ENCODE data around the gene RHPN2. TPM values are rescaled to one million over a fixed set of nuclear protein-coding genes. Genes with fewer than 3 reads are reported as not detected.

RHPN2 gene
- total RNA-seq, 4 donors from 2014 or later, result 0.66 to 2.7 (median 0.78) TPM

DNA sequence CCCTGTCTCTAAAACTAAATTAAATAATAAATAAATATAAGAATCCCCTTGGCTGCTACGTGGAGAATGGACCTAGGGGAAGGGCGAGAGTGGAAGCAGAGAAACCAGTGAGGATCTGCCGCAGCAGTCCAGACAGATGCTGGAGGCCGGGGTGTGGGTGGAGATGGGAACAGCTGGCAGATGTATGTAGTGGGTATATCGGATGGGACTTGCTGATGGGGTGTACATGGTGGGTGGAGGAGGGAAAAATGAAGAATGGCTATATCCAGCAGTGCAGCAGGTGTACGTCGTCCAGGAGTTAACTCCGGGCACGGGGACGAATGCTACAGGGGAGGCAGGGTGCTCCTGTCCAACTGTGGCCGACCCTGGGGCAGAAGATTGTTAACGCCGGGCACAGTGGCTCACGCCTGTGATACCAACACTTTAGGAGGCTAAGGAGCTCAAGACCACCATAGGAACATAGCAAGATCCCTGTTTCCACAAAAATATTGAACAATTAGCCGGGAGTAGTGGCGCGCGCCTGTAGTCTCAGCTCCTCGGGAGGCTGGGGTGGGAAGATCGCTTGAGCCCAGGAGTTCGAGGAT lies 93.6 kb downstream of the RHPN2 start:
- TF ChIP-seq, protein P1, sequence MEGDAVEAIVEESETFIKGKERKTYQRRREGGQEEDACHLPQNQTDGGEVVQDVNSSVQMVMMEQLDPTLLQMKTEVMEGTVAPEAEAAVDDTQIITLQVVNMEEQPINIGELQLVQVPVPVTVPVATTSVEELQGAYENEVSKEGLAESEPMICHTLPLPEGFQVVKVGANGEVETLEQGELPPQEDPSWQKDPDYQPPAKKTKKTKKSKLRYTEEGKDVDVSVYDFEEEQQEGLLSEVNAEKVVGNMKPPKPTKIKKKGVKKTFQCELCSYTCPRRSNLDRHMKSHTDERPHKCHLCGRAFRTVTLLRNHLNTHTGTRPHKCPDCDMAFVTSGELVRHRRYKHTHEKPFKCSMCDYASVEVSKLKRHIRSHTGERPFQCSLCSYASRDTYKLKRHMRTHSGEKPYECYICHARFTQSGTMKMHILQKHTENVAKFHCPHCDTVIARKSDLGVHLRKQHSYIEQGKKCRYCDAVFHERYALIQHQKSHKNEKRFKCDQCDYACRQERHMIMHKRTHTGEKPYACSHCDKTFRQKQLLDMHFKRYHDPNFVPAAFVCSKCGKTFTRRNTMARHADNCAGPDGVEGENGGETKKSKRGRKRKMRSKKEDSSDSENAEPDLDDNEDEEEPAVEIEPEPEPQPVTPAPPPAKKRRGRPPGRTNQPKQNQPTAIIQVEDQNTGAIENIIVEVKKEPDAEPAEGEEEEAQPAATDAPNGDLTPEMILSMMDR (IDR thresholded peaks at IDR 0.05; ENCODE audit: low read depth), result no peak

DNA sequence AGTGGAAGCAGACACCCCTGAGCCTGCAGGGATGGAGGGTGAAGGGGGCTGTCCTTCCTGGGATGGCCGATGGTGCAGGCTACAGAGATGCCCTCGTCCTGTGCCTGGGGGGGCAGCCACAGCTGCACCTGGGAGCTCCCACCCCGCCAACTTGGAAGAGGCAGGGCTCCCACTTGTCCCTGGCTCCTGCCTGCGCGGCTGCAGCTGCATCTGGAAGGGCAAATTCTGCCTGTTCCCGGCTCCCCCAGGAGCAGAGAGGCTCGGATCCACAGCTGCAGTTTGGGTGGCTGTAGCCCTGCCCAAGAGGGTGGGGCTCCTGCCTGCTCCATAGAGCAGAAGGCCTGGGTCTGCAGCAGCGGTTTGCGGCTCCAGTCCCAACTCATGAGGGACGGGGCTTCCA lies 95.1 kb downstream of the RHPN2 start:
- TF ChIP-seq, protein P1 (IDR thresholded peaks at IDR 0.05; ENCODE audit: low read depth), result no peak

DNA sequence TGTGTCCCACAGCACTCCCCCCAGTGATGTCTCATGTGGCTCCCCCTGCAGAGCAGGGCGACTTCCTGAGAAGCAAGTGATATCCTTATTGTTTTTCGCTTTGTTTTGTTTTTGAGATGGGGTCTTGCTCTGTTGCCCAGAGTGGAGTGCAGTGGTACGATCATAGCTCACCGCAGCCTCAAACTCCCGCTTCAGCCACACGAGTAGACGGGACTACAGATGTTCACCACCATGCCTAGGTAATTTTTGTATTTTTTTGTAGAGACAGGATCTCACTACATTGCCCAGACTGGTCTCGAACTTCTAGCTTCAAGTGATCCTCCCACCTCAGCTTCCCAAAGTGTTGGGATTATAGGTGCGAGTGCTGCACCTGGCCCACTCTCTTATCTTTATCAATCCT lies 97.9 kb downstream of the RHPN2 start:
- TF ChIP-seq, protein P1 (IDR thresholded peaks at IDR 0.05; ENCODE audit: low read depth), result no peak

DNA sequence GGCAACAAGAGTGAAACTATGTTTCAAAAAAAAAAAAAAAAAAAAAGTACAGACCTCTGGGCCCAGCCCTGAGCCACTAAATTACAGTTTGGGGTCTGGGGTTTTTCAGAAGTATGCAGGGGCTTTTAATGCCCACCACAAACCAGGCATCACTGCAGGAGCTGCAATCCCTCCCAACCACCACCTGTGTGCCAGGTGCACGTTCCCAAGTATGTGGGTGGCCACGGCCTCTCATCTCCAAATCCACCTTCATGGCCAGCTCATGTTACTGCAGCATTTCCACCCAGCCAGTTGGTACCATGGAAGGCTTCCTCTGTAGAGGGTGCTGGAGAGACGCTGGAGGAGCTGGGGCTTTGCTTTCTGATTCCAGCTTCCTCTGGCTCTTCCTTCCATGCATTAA lies 119.4 kb downstream of the RHPN2 start:
- TF ChIP-seq, protein P1 (IDR thresholded peaks at IDR 0.05; ENCODE audit: low read depth), result no peak

DNA sequence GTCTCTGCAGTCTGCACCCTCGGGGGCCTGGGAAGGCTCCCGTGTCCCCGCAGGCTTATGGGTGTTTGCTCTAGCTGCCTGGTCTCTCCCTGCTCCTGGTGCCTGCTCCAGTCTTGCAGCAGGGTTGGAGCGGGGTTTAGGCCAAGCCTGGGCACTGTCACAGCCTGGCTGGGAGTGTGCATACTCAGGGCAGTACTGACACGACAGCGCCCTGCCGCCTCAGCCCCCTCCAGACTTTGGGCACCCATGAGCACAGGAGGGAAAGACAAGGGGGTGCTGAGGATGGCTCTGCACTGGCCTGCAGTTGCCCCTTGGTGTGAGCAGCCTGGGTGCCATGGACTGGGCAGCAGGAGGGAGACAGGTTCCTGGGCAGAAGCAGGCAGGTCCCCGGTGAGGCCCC lies 128.6 kb downstream of the RHPN2 start:
- TF ChIP-seq, protein P1 (IDR thresholded peaks at IDR 0.05; ENCODE audit: low read depth), result no peak

DNA sequence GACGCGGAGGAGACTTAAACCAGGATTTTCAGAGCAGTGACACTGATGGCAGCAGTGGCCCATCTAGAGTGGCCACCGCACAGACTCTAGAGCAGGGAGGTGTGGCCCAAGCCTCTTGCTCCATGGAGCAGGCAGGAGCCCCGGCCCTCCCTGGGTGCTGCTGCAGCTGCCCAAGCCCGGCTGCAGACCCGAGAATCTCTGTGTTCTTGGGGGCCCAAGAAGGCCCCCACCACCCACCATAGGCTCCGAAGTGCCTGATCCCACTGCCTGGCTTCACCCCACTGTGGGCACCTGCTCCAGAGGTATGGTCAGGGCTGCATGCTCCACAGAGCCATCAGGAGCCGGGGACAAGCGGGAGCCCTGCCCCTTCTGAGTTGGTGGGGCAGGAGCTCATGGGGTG lies 129.1 kb downstream of the RHPN2 start:
- TF ChIP-seq, protein P1 (IDR thresholded peaks at IDR 0.05; ENCODE audit: low read depth), result no peak

DNA sequence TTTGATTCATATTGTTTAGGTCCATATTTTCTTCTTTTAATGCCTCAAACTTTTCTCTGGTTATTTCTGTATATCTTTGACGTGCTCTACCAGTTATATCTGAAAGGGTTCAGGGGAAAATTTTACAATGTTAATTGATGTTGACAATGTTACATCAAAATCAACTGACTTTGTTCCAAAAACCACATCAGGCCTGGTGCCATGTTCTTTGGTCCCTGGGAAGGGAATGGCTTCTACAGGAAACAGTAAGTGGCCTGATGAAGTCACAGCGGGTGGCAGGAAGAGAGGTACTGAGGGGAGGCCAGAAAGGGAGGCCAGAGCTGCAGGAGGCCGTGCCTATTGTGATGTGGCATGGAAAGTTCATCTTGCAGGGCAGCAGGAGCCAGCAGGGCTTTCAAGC lies 131.1 kb downstream of the RHPN2 start:
- TF ChIP-seq, protein P1 (IDR thresholded peaks at IDR 0.05; ENCODE audit: low read depth), result no peak
